Neural progenitor cell (in vitro differentiated cells): ENCODE data around the gene HSPB2. TPM values are rescaled to one million over a fixed set of nuclear protein-coding genes. Genes with fewer than 3 reads are reported as not detected.
A peak's percentile ranks its signal among the peaks of the same experiment; 100 is the strongest.

ENCODE experiments used
- DNase-seq: peaks from one replicate; pipeline ENCODE4 v3.0.0-alpha.2; 2016; ENCODE audit warnings: low spot score
- H2AFZ ChIP-seq: fragments of 200-600 bp; sonication (generic); replicated peaks from 2 replicates; pipeline ENCODE4 v1.6.1; 2016; ENCODE audit warnings: antibody characterized with exemption
- H3F3A ChIP-seq: fragments of 200-600 bp; sonication (generic); 2 replicates; pipeline ENCODE4 v1.6.1; 2016; ENCODE audit warnings: antibody characterized with exemption, low read depth
- H3K27ac ChIP-seq: fragments of 200-600 bp; sonication (generic); 2 replicates; pipeline ENCODE4 v1.5.1; 2016; ENCODE audit warnings: mild to moderate bottlenecking
- H3K27me3 ChIP-seq: fragments of 200-600 bp; sonication (generic); 2 replicates; pipeline ENCODE4 v1.6.1; 2016; ENCODE audit warnings: mild to moderate bottlenecking, moderate library complexity
- H3K36me3 ChIP-seq: fragments of 200-600 bp; sonication (generic); 2 replicates; pipeline ENCODE4 v1.5.1; 2016
- H3K4me1 ChIP-seq: fragments of 200-600 bp; sonication (generic); 2 replicates; pipeline ENCODE4 v1.6.1; 2016; ENCODE audit warnings: mixed run types
- H3K4me2 ChIP-seq: fragments of 200-600 bp; sonication (generic); 2 replicates; pipeline ENCODE4 v1.6.1; 2016
- H3K4me3 ChIP-seq: fragments of 200-600 bp; sonication (generic); 2 replicates; pipeline ENCODE4 v1.5.1; 2016
- H3K79me2 ChIP-seq: fragments of 200-600 bp; sonication (generic); 2 replicates; pipeline ENCODE4 v1.6.1; 2016; ENCODE audit warnings: low read depth
- H3K9ac ChIP-seq: fragments of 200-600 bp; sonication (generic); 2 replicates; pipeline ENCODE4 v1.6.1; 2016
- H3K9me3 ChIP-seq: fragments of 200-600 bp; sonication (generic); 2 replicates; pipeline ENCODE4 v1.5.1; 2016; ENCODE audit warnings: low read depth
- H4K20me1 ChIP-seq: fragments of 200-600 bp; sonication (generic); 2 replicates; pipeline ENCODE4 v1.6.1; 2016; ENCODE audit warnings: low read depth
- H3K27ac Mint-ChIP-seq: 3 replicates; pipeline ENCODE4 v1.8.0; 2021; ENCODE audit warnings: mixed read lengths
- H3K27me3 Mint-ChIP-seq: 2 replicates; pipeline ENCODE4 v1.8.0; 2022; ENCODE audit warnings: low read depth, mild to moderate bottlenecking, inconsistent platforms, moderate library complexity, mixed read lengths; ENCODE audit not compliant: insufficient read depth
- H3K36me3 Mint-ChIP-seq: 3 replicates; pipeline ENCODE4 v1.8.0; 2021; ENCODE audit warnings: mixed read lengths
- H3K4me1 Mint-ChIP-seq: 3 replicates; pipeline ENCODE4 v1.8.0; 2021; ENCODE audit warnings: mixed read lengths
- H3K4me3 Mint-ChIP-seq: 3 replicates; pipeline ENCODE4 v1.8.0; 2021; ENCODE audit warnings: mild to moderate bottlenecking, moderate library complexity, mixed read lengths
- H3K9me3 Mint-ChIP-seq: 3 replicates; pipeline ENCODE4 v1.8.0; 2020; ENCODE audit warnings: mixed read lengths
- EZH2 ChIP-seq: fragments of 200-600 bp; sonication (generic); IDR thresholded peaks from 2 replicates; pipeline ENCODE4 v1.6.1; 2017; ENCODE audit warnings: antibody characterized with exemption, mild to moderate bottlenecking, moderate library complexity
- EZH2phosphoT487 ChIP-seq: fragments of 200-600 bp; sonication (generic); IDR thresholded peaks from 2 replicates; pipeline ENCODE4 v1.6.1; 2017; ENCODE audit warnings: antibody characterized with exemption
- total RNA-seq: library from RNA; depleted of rRNA; stranded (reverse); fragments of >200 nt; gene quantifications from 2 replicates; pipeline ENCODE4 v1.2.3, GENCODE V29; 2015; ENCODE audit warnings: low replicate concordance
- TF ChIP-seq, protein P1 (sequence below): fragments of 200-600 bp; sonication (generic); IDR thresholded peaks from 2 replicates; pipeline ENCODE4 v1.5.1; 2017; ENCODE audit warnings: antibody characterized with exemption, mild to moderate bottlenecking

The HSPB2 gene
- total RNA-seq, 1 donor from 2014 or later, result not detected

DNA sequence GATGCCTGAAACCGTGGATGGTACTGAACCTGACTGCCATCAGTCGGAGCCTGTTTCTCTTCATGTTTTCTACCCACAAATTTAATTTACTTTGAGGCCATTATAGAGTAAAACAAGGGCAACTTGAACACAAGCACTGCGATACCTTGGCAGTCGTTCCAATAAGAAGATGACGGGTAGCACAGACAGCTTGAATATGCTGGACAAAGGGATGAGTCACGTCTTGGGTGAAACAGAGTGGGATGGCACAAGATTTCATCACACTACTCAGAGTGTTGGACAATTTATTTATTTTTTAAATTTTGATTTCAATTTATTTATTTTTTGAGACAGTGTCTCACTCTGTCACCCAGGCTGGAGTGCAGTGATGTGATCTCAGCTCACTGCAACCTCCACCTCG, 30.3 kb downstream of the HSPB2 start:
- Mint-ChIP-seq H3K36me3 (peaks cover 12% of the 10 kb centered on the region), H3K27ac (no peak overlapping the region), H3K9me3 (no peaks in the 10 kb centered on the region), H3K4me3 (no peak overlapping the region), H3K4me1 (peaks cover 21% of the 10 kb centered on the region), H3K27me3 (peaks cover 2% of the 10 kb centered on the region)
- Histone ChIP-seq H3K79me2 (no peaks in the 10 kb centered on the region), H3K4me3 (no peak overlapping the region), H3K27ac (no peak overlapping the region), H3K4me1 (peaks cover 25% of the 10 kb centered on the region), H3K4me2 (no peak overlapping the region), H3F3A (peaks cover 21% of the 10 kb centered on the region), H3K27me3 (no peaks in the 10 kb centered on the region), H3K9ac (no peak overlapping the region), H4K20me1 (no peaks in the 10 kb centered on the region), H3K9me3 (no peaks in the 10 kb centered on the region), H2AFZ (no peak overlapping the region), H3K36me3 (no peaks in the 10 kb centered on the region)
- TF ChIP-seq, protein P1, sequence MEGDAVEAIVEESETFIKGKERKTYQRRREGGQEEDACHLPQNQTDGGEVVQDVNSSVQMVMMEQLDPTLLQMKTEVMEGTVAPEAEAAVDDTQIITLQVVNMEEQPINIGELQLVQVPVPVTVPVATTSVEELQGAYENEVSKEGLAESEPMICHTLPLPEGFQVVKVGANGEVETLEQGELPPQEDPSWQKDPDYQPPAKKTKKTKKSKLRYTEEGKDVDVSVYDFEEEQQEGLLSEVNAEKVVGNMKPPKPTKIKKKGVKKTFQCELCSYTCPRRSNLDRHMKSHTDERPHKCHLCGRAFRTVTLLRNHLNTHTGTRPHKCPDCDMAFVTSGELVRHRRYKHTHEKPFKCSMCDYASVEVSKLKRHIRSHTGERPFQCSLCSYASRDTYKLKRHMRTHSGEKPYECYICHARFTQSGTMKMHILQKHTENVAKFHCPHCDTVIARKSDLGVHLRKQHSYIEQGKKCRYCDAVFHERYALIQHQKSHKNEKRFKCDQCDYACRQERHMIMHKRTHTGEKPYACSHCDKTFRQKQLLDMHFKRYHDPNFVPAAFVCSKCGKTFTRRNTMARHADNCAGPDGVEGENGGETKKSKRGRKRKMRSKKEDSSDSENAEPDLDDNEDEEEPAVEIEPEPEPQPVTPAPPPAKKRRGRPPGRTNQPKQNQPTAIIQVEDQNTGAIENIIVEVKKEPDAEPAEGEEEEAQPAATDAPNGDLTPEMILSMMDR, result no peak
- no peak for DNase-seq

DNA sequence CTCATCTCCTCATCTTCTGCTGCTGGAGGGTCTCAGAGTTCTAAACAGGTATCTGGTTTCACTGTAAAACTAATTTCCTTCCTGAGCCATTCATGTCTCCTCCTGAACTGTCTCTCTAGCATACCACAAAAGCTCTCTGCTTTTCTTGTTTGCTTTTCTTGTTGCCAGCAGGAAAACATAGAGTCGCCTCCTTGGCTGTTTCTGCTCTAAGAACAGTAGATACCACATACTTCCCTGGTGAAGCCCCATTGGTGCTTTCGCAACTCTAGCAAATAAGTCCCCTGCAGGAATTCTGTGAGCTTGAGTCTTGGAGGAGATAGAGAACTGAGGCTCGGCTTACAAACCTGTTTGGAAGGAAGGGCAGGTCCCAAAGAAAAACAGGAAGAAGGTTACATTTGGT, 31.6 kb downstream of the HSPB2 start:
- H3K4me1 ChIP-seq, result peaks cover 12% of the 10 kb centered on the region
- H3K27me3 ChIP-seq, result no peaks in the 10 kb centered on the region
- H3K4me1 Mint-ChIP-seq, result peaks cover 8% of the 10 kb centered on the region
- no peaks in the 10 kb centered on the region for H3K79me2 ChIP-seq
- peak overlapping the region; percentile 7 for H3K27ac ChIP-seq
- H2AFZ ChIP-seq, result no peak overlapping the region
- no peaks in the 10 kb centered on the region for H3K36me3 ChIP-seq
- peaks cover 4% of the 10 kb centered on the region for H3K27me3 Mint-ChIP-seq
- H3K9me3 Mint-ChIP-seq, result no peaks in the 10 kb centered on the region
- H3K9me3 ChIP-seq, result no peaks in the 10 kb centered on the region
- TF ChIP-seq EZH2 (no peak), EZH2phosphoT487 (no peak)
- TF ChIP-seq, protein P1, result no peak
- peaks cover 11% of the 10 kb centered on the region for H3F3A ChIP-seq
- no peak overlapping the region for H3K9ac ChIP-seq
- no peak overlapping the region for H3K4me3 ChIP-seq
- no peaks in the 10 kb centered on the region for H4K20me1 ChIP-seq
- H3K27ac Mint-ChIP-seq, result no peak overlapping the region
- no peak overlapping the region for H3K4me3 Mint-ChIP-seq
- DNase-seq, result no peak
- H3K36me3 Mint-ChIP-seq, result peaks cover 12% of the 10 kb centered on the region
- peak overlapping the region; percentile 30 for H3K4me2 ChIP-seq

DNA sequence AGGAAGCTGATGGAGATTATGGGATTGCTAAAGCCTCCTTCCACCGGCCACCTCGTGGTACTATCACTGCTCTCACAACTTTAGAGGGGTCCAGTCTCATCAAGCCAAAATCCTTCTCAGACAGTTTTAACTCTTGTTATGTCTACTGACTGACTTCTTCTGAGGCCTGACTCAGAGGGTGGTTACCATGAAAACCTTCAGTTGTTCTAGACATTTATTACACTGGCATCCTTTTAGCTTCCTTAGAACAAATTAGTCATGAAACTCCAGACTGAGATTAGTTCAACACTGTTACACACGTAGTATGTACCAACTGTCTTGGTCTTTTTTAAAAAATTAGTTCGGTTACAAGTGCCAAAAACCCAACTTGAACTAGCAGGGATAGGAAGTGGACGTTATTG, 32.1 kb downstream of the HSPB2 start:
- Histone ChIP-seq H2AFZ (no peak overlapping the region), H3K4me2 (no peak overlapping the region), H3K4me3 (no peak overlapping the region), H3K9ac (no peak overlapping the region), H3K9me3 (no peaks in the 10 kb centered on the region), H4K20me1 (no peaks in the 10 kb centered on the region), H3K36me3 (no peaks in the 10 kb centered on the region), H3K27me3 (no peaks in the 10 kb centered on the region), H3K79me2 (no peaks in the 10 kb centered on the region), H3K27ac (no peak overlapping the region), H3K4me1 (peaks cover 9% of the 10 kb centered on the region), H3F3A (peaks cover 11% of the 10 kb centered on the region)
- Mint-ChIP-seq H3K27ac (no peak overlapping the region), H3K9me3 (no peaks in the 10 kb centered on the region), H3K36me3 (peaks cover 12% of the 10 kb centered on the region), H3K4me3 (no peak overlapping the region), H3K4me1 (peaks cover 5% of the 10 kb centered on the region), H3K27me3 (peaks cover 4% of the 10 kb centered on the region)
- no peak for TF ChIP-seq EZH2phosphoT487
- TF ChIP-seq EZH2, result no peak
- TF ChIP-seq, protein P1, result no peak
- DNase-seq, result no peak

DNA sequence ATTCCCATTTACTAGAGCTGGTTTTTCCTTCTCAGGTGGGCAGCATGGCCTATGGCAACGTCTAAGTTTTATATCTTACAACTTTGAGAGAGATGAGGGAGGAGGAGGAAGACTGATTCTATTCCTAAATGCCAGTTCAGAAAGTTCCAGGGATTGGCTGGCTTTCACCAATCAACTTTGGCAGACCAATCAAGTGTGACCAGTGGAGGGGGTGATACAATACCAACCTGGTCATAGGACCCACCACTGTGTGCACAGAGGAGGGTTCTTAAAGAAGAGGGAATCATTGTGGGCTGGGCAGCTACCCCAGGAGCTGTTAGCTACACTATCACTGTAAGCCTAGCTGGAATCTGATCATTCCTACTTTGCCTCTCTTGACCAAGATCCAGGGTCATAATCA, 32.7 kb downstream of the HSPB2 start:
- H3K79me2 ChIP-seq, result no peaks in the 10 kb centered on the region
- H3K9me3 ChIP-seq, result no peaks in the 10 kb centered on the region
- no peak overlapping the region for H3K9ac ChIP-seq
- Mint-ChIP-seq H3K4me1 (peaks cover 4% of the 10 kb centered on the region), H3K9me3 (no peaks in the 10 kb centered on the region), H3K27me3 (peaks cover 4% of the 10 kb centered on the region), H3K27ac (no peak overlapping the region), H3K36me3 (peaks cover 12% of the 10 kb centered on the region), H3K4me3 (no peak overlapping the region)
- no peak for TF ChIP-seq EZH2phosphoT487
- TF ChIP-seq, protein P1, result no peak
- TF ChIP-seq EZH2, result no peak
- no peaks in the 10 kb centered on the region for H4K20me1 ChIP-seq
- peaks cover 9% of the 10 kb centered on the region for H3K4me1 ChIP-seq
- no peaks in the 10 kb centered on the region for H3K36me3 ChIP-seq
- no peak overlapping the region for H3K4me3 ChIP-seq
- H3K27ac ChIP-seq, result no peak overlapping the region
- peaks cover 11% of the 10 kb centered on the region for H3F3A ChIP-seq
- no peak overlapping the region for H3K4me2 ChIP-seq
- DNase-seq, result no peak
- no peak overlapping the region for H2AFZ ChIP-seq
- no peaks in the 10 kb centered on the region for H3K27me3 ChIP-seq
